Measurements from ENCODE around the gene GPR107. TPM values are rescaled to one million over a fixed set of nuclear protein-coding genes. Genes with fewer than 3 reads are reported as not detected.

Gene GPR107
- total RNA-seq, 1 donor from 2014 or later, result 67.4 TPM

DNA sequence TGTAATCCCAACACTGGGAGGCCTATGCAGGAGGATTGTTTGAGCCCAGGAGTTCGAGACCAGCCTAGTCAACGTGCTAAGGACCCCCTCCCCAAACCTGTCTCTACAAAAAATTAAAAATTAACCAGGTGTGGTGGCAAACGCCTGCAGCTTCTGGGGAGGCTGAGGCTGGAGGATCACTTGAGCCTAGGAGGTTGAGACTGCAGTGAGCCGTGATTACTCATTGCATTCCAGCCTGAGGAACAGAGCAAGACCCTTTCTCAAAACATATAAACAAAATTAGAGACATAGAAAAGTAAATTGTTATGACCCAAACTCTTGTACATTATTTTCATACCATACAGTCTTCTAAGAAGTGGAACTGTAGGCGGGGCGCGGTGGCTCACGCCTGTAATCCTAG lies 1.1 kb downstream of the GPR107 start:
- Mint-ChIP-seq H3K36me3 (peaks cover 3% of the 10 kb centered on the region), H3K4me1 (peaks cover 30% of the 10 kb centered on the region), H3K27me3 (ENCODE audit: low read depth) (no peaks in the 10 kb centered on the region), H3K4me3 (peak overlapping the region; percentile 97), H3K27ac (peak overlapping the region; percentile 99), H3K9me3 (no peaks in the 10 kb centered on the region)
- no peak for DNase-seq (ENCODE audit: low spot score in 2 of 2, unreplicated experiment in 2 of 2)
- TF ChIP-seq, protein P1, sequence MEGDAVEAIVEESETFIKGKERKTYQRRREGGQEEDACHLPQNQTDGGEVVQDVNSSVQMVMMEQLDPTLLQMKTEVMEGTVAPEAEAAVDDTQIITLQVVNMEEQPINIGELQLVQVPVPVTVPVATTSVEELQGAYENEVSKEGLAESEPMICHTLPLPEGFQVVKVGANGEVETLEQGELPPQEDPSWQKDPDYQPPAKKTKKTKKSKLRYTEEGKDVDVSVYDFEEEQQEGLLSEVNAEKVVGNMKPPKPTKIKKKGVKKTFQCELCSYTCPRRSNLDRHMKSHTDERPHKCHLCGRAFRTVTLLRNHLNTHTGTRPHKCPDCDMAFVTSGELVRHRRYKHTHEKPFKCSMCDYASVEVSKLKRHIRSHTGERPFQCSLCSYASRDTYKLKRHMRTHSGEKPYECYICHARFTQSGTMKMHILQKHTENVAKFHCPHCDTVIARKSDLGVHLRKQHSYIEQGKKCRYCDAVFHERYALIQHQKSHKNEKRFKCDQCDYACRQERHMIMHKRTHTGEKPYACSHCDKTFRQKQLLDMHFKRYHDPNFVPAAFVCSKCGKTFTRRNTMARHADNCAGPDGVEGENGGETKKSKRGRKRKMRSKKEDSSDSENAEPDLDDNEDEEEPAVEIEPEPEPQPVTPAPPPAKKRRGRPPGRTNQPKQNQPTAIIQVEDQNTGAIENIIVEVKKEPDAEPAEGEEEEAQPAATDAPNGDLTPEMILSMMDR (IDR thresholded peaks at IDR 0.05; ENCODE audit: unreplicated experiment), result no peak

DNA sequence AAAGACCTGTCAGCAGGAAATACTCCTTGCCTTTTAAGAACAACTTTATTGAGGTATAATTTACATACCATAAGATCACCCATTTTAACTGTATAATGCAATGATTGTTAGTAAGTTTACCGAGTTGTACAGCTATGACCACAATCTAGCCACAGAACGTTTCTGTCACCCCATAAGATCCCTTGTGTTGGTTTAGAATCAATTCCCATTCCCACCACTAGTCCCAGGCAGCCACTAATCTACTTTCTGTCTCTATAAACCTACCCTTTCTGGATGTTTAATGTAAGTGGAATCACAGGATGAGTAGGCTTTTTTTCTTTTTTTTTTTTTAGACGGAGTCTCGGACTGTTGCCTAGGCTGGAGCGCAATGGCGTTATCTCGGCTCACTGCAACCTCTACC lies 4.4 kb downstream of the GPR107 start:
- Mint-ChIP-seq H3K9me3 (no peaks in the 10 kb centered on the region), H3K36me3 (peaks cover 11% of the 10 kb centered on the region), H3K27me3 (ENCODE audit: low read depth) (no peaks in the 10 kb centered on the region), H3K4me3 (no peak overlapping the region), H3K4me1 (peaks cover 22% of the 10 kb centered on the region), H3K27ac (peak overlapping the region; percentile 71)
- TF ChIP-seq, protein P1 (IDR thresholded peaks at IDR 0.05; ENCODE audit: unreplicated experiment), result peak; percentile 25
- no peak for DNase-seq (ENCODE audit: low spot score in 2 of 2, unreplicated experiment in 2 of 2)

DNA sequence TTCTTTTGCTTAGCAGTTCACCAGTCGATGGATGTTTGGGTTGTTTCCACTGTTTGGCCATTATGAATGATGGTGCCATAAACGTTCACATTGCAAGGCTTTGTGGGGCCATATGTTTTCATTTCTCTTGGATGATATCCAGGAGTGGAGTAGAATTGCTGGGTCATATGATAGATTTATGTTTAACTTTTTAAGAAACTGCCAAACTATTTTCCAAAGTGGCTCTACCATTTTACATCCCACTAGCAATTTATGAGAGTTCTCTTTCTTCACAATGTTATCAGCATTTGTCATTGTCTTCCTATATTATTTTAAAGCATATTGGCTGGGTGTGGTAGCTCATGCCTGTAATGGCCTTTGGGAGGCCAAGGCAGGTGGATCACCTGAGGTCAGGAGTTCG lies 5.2 kb downstream of the GPR107 start:
- Mint-ChIP-seq H3K36me3 (peaks cover 11% of the 10 kb centered on the region), H3K4me3 (no peak overlapping the region), H3K27ac (peak overlapping the region; percentile 86), H3K9me3 (no peaks in the 10 kb centered on the region), H3K4me1 (peaks cover 18% of the 10 kb centered on the region), H3K27me3 (ENCODE audit: low read depth) (no peaks in the 10 kb centered on the region)
- DNase-seq (ENCODE audit: low spot score in 2 of 2, unreplicated experiment in 2 of 2), result no peak
- TF ChIP-seq, protein P1 (IDR thresholded peaks at IDR 0.05; ENCODE audit: unreplicated experiment), result no peak

DNA sequence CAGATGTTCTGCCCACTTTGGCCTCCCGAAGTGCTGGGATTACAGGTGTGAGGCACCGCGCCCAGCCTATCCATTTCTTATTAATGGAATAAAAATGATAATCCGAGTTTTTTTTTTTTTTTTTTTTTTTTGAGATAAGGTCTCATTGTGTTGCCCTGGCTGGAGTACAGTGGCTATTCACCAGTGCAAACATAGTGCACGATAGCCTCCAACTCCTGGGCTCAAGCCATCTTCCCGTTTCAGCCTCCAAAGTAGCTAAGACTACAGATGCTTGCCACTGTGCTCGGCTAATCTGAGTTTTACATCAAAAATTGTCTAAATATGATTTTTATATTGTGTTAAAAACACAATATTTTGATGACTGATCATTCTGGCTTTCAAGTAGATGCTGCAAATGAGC lies 6.6 kb downstream of the GPR107 start:
- Mint-ChIP-seq H3K4me3 (no peak overlapping the region), H3K9me3 (no peaks in the 10 kb centered on the region), H3K27me3 (ENCODE audit: low read depth) (no peaks in the 10 kb centered on the region), H3K27ac (no peak overlapping the region), H3K36me3 (peaks cover 15% of the 10 kb centered on the region), H3K4me1 (peaks cover 9% of the 10 kb centered on the region)
- TF ChIP-seq, protein P1 (IDR thresholded peaks at IDR 0.05; ENCODE audit: unreplicated experiment), result no peak
- DNase-seq (ENCODE audit: low spot score in 2 of 2, unreplicated experiment in 2 of 2), result no peak

DNA sequence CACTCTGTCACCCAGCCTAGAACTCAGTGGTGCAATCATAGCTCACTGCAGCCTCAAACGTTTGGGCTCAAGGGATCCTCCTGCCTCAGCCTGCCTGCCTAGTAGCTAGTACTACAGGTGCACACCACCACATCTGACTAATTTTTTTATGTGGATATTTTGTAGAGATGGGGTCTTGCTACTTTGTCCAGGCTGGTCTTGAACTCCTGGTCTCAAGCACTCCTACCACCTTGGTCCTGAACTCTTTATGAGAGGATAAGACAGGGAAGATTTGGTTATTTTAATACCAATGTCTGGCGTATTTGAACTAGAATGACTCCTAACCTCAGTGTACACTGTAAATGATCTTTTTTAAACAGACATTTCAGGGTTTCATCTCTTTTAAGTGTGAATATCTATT lies 9.0 kb downstream of the GPR107 start:
- Mint-ChIP-seq H3K27me3 (ENCODE audit: low read depth) (no peaks in the 10 kb centered on the region), H3K36me3 (peaks cover 19% of the 10 kb centered on the region)

More for the DNA sequence above, 9.0 kb downstream of the GPR107 start:
- DNase-seq (ENCODE audit: low spot score in 2 of 2, unreplicated experiment in 2 of 2), result no peak
- H3K4me3 Mint-ChIP-seq, result no peak overlapping the region
- H3K27ac Mint-ChIP-seq, result no peak overlapping the region
- TF ChIP-seq, protein P1 (IDR thresholded peaks at IDR 0.05; ENCODE audit: unreplicated experiment), result no peak
- H3K9me3 Mint-ChIP-seq, result no peaks in the 10 kb centered on the region
- H3K4me1 Mint-ChIP-seq, result peaks cover 9% of the 10 kb centered on the region
